Type B pancreatic cell (in vitro differentiated cells): ENCODE results near the gene CCK. TPM values are rescaled to one million over a fixed set of nuclear protein-coding genes. Genes with fewer than 3 reads are reported as not detected.

ENCODE experiments used
- DNase-seq: peaks from one replicate; pipeline ENCODE4 v3.0.0; 2021; ENCODE audit warnings: mixed read lengths; ENCODE audit not compliant: unreplicated experiment; ENCODE audit errors: extremely low spot score
- H3K27ac Mint-ChIP-seq: 2 replicates; pipeline ENCODE4 v1.8.0; 2021; ENCODE audit warnings: mild to moderate bottlenecking, mixed read lengths
- H3K27me3 Mint-ChIP-seq: 2 replicates; pipeline ENCODE4 v1.8.0; 2021; ENCODE audit warnings: mixed read lengths
- H3K36me3 Mint-ChIP-seq: 2 replicates; pipeline ENCODE4 v1.8.0; 2021; ENCODE audit warnings: mixed read lengths
- H3K4me1 Mint-ChIP-seq: one replicate; pipeline ENCODE4 v1.8.0; 2021; ENCODE audit warnings: mixed read lengths; ENCODE audit not compliant: unreplicated experiment
- H3K4me3 Mint-ChIP-seq: 2 replicates; pipeline ENCODE4 v1.8.0; 2021; ENCODE audit warnings: mild to moderate bottlenecking, mixed read lengths
- H3K9me3 Mint-ChIP-seq: 2 replicates; pipeline ENCODE4 v1.8.0; 2021; ENCODE audit warnings: mixed read lengths
- long read RNA-seq: library from polyadenylated mRNA; unstranded; transcript quantifications from one replicate; pipeline ENCODE4 v2.0.0, GENCODE V29; 2020
- total RNA-seq: library from RNA; stranded (reverse); gene quantifications from 2 replicates; pipeline ENCODE4 v1.2.1, GENCODE V29; 2021; ENCODE audit warnings: low replicate concordance
- TF ChIP-seq, protein P1 (sequence below): fragments of 200-600 bp; sonication (generic); conservative IDR thresholded peaks from 2 replicates; pipeline ENCODE4 v1.5.0; 2021; ENCODE audit warnings: antibody characterized with exemption, mild to moderate bottlenecking

Gene CCK, protein sequence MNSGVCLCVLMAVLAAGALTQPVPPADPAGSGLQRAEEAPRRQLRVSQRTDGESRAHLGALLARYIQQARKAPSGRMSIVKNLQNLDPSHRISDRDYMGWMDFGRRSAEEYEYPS
- 1.3 and 17.7 TPM in 2 replicates for total RNA-seq
- long read RNA-seq, transcript CCK-201 (3 exons, 830 nt) = major isoform, 9 of 9 reads
- long read RNA-seq, partial matches to known transcripts = 0 of 9 reads
- long read RNA-seq, other reads (novel, unspliced or antisense) = 0 of 9 reads

DNA sequence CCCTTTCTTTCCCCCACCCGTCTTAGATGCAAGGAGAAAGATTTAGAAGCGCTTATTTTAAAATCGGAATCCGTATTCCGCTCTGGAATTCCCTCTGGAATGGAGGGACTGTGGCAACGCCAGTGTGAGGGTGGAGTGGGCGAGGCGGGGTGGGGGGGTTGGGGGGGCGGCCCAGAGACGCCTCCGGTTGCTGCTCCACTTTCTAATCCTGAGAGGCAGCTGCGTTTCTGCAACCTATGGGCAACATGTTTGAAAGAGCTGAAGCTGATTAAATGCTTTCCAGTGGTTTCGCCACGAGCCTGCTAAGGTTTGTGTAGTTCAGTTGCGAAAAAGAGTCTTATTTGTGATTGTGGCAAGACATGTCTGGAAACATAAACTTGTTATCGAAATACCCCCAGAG, at the start of gene CCK:
Gene CCK, minus strand, starts transcription at position 101 of the 400 bp plus-strand sequence. CDS start 2,555 bp downstream, outside the sequence.
- TF ChIP-seq, protein P1, sequence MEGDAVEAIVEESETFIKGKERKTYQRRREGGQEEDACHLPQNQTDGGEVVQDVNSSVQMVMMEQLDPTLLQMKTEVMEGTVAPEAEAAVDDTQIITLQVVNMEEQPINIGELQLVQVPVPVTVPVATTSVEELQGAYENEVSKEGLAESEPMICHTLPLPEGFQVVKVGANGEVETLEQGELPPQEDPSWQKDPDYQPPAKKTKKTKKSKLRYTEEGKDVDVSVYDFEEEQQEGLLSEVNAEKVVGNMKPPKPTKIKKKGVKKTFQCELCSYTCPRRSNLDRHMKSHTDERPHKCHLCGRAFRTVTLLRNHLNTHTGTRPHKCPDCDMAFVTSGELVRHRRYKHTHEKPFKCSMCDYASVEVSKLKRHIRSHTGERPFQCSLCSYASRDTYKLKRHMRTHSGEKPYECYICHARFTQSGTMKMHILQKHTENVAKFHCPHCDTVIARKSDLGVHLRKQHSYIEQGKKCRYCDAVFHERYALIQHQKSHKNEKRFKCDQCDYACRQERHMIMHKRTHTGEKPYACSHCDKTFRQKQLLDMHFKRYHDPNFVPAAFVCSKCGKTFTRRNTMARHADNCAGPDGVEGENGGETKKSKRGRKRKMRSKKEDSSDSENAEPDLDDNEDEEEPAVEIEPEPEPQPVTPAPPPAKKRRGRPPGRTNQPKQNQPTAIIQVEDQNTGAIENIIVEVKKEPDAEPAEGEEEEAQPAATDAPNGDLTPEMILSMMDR = no peak
- peaks cover 7% of the 10 kb centered on the region for H3K4me1 Mint-ChIP-seq
- no peak for DNase-seq
- H3K9me3 Mint-ChIP-seq = no peaks in the 10 kb centered on the region
- H3K27me3 Mint-ChIP-seq = peaks cover 79% of the 10 kb centered on the region
- H3K27ac Mint-ChIP-seq = no peak within 1 kb of the TSS
- H3K36me3 Mint-ChIP-seq = no peaks in the 10 kb centered on the region
- no peak within 1 kb of the TSS for H3K4me3 Mint-ChIP-seq

DNA sequence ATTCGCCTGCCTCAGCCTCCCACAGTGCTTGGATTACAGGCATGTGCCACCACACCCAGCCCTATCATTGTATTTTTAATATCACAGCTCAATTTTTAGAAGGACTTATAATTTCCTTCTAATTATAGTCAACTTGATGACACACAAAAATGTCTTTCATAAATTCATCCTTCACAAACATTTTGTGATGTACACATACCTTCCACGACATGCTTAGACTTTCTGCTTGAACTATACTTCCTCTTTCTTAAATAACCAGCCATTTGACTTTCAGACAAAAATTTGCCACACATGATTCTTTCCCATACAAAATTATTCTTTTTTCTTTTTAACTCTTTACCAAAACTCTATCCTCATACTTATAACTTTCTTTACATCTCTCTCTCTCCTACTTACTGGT, 48.4 kb upstream of the CCK start:
- TF ChIP-seq, protein P1 = no peak
- no peak overlapping the region for H3K27ac Mint-ChIP-seq
- peaks cover 4% of the 10 kb centered on the region for H3K27me3 Mint-ChIP-seq
- peaks cover 3% of the 10 kb centered on the region for H3K36me3 Mint-ChIP-seq
- DNase-seq = no peak
- H3K4me3 Mint-ChIP-seq = no peak overlapping the region
- peaks cover 21% of the 10 kb centered on the region for H3K9me3 Mint-ChIP-seq
- H3K4me1 Mint-ChIP-seq = no peaks in the 10 kb centered on the region

DNA sequence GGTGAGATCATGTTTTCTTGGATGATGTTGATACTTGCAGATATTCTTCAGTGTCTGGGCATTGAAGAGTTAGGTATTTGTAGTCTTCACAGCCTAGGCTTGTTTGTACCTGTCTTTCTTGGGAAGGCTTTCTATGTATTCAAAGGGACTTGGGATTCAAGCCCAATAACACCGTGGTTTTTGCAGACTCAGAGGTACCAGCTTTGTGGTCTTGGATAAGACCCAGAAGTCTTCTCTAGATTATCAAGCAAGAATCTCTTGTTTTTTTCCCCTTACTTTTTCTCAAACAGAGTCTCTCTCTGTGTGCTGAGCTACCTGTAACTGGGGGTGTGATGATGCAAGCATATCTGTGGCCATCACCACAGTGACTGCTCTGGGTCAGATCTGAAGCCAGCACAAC, 42.7 kb upstream of the CCK start:
- no peak for DNase-seq
- Mint-ChIP-seq H3K27ac (no peak overlapping the region), H3K4me1 (no peaks in the 10 kb centered on the region), H3K9me3 (peaks cover 5% of the 10 kb centered on the region), H3K27me3 (peaks cover 23% of the 10 kb centered on the region), H3K4me3 (no peak overlapping the region), H3K36me3 (peaks cover 3% of the 10 kb centered on the region)
- TF ChIP-seq, protein P1 = no peak

DNA sequence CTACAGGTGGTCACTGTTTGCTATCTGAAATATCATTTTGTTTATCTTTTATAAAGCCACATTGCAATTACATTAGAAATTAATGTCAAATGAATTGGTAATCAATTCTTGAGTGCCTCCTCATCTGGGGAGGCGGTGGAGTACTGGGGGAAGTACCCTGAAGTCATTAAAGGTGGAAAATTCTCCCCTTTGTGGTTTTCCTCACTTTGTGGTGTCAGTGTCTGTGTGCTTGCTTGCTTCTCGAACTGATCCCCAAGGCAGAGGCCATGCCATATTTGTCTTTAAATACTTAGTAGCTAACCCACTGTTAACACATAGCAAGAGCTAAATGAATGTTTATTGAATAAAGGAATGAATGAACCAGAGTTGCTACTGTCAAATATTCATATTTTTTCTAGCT, 40.5 kb upstream of the CCK start:
- H3K9me3 Mint-ChIP-seq = no peaks in the 10 kb centered on the region
- no peak overlapping the region for H3K27ac Mint-ChIP-seq
- H3K4me3 Mint-ChIP-seq = no peak overlapping the region
- no peak for DNase-seq
- no peaks in the 10 kb centered on the region for H3K36me3 Mint-ChIP-seq
- peaks cover 33% of the 10 kb centered on the region for H3K27me3 Mint-ChIP-seq
- TF ChIP-seq, protein P1 = no peak
- H3K4me1 Mint-ChIP-seq = no peaks in the 10 kb centered on the region

DNA sequence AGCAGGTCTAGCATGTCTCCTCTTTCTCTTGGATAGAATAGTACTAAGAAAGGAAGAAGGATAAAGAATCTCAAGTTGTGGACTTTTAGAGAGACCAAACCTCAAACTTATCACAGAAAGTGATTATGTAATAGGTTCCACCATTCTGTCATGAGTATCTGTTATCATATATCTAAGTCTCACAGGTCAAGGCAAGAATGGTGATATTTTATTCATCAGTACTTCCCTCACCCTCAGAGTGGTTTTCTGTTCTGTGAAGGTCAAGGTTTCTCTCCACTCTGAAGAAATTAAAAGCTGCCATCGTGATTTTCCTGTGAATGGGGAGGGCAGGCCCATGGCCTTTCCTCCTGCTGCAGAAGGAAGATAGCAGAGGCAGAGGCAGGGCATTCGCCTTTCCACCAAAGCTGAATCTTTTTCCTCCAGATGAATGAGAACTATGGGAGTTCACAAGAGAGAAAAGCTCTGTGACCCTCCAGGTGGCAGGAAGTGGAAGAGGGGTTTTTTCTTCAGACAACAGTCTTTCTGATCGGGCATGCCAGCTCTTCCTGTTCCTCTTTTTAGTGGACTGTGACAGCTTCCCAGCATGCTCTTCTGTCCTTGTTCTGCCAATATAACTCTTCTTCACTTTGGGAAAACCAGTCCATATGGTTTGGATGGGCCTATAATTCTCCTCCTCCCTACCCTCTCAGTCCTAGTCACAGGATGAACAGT, 37.1 kb upstream of the CCK start:
- no peak overlapping the region for H3K27ac Mint-ChIP-seq
- no peak for DNase-seq
- TF ChIP-seq, protein P1 = no peak
- H3K36me3 Mint-ChIP-seq = no peaks in the 10 kb centered on the region
- no peaks in the 10 kb centered on the region for H3K9me3 Mint-ChIP-seq
- no peaks in the 10 kb centered on the region for H3K4me1 Mint-ChIP-seq
- no peak overlapping the region for H3K4me3 Mint-ChIP-seq
- H3K27me3 Mint-ChIP-seq = peaks cover 34% of the 10 kb centered on the region
